ENCODE data around the gene AKNAD1.

Gene AKNAD1

GRCh38 chr1:108880850-108881249, 24.0 kb upstream of the AKNAD1 start:
- peaks cover 7% of the 10 kb centered on the region for H3K27me3 Mint-ChIP-seq
- DNase-seq (no peak), ATAC-seq (no peak)
- H3K4me3 Mint-ChIP-seq, result no peak overlapping the region
- peaks cover 13% of the 10 kb centered on the region for H3K4me1 Mint-ChIP-seq
- no peaks in the 10 kb centered on the region for H3K9me3 Mint-ChIP-seq
- H3K27ac Mint-ChIP-seq, result no peak overlapping the region
- no peaks in the 10 kb centered on the region for H3K36me3 Mint-ChIP-seq (ENCODE audit: low read depth)

GRCh38 chr1:108878678-108879077, 21.8 kb upstream of the AKNAD1 start:
- ATAC-seq, result no peak

GRCh38 chr1:108878160-108878469, 21.2 kb upstream of the AKNAD1 start:
- Mint-ChIP-seq H3K9me3 (no peaks in the 10 kb centered on the region), H3K4me3 (peak overlapping the region; percentile 85), H3K4me1 (peaks cover 13% of the 10 kb centered on the region), H3K36me3 (ENCODE audit: low read depth) (no peaks in the 10 kb centered on the region), H3K27ac (no peak overlapping the region), H3K27me3 (peaks cover 7% of the 10 kb centered on the region)
- ATAC-seq, result no peak
- DNase-seq, result no peak

More at GRCh38 chr1:108878678-108879077, 21.8 kb upstream of the AKNAD1 start:
- Mint-ChIP-seq H3K36me3 (ENCODE audit: low read depth) (no peaks in the 10 kb centered on the region), H3K27ac (no peak overlapping the region), H3K4me1 (peaks cover 13% of the 10 kb centered on the region), H3K9me3 (no peaks in the 10 kb centered on the region), H3K4me3 (no peak overlapping the region), H3K27me3 (peaks cover 7% of the 10 kb centered on the region)
- no peak for DNase-seq

GRCh38 chr1:108877348-108878159, 20.7 kb upstream of the AKNAD1 start:
- H3K4me1 Mint-ChIP-seq, result peaks cover 13% of the 10 kb centered on the region
- no peaks in the 10 kb centered on the region for H3K36me3 Mint-ChIP-seq (ENCODE audit: low read depth)
- H3K27me3 Mint-ChIP-seq, result peaks cover 7% of the 10 kb centered on the region
- peak overlapping the region; percentile 85 for H3K4me3 Mint-ChIP-seq
- no peak for ATAC-seq
- no peaks in the 10 kb centered on the region for H3K9me3 Mint-ChIP-seq
- H3K27ac Mint-ChIP-seq, result no peak overlapping the region
- no peak for DNase-seq

- H3K27me3 Mint-ChIP-seq, result peaks cover 5% of the 10 kb centered on the region
- H3K36me3 Mint-ChIP-seq (ENCODE audit: low read depth), result no peaks in the 10 kb centered on the region
- no peak overlapping the region for H3K4me3 Mint-ChIP-seq
- peaks cover under 1% of the 10 kb centered on the region for H3K4me1 Mint-ChIP-seq
- ATAC-seq (no peak), DNase-seq (no peak)
- no peaks in the 10 kb centered on the region for H3K9me3 Mint-ChIP-seq
- H3K27ac Mint-ChIP-seq, result no peak overlapping the region
Measured at GRCh38 chr1:108871050-108871724, 14.3 kb upstream of the AKNAD1 start.

- DNase-seq (no peak), ATAC-seq (no peak)
- Mint-ChIP-seq H3K4me1 (peaks cover 4% of the 10 kb centered on the region), H3K9me3 (no peaks in the 10 kb centered on the region), H3K27me3 (peaks cover 7% of the 10 kb centered on the region), H3K4me3 (no peak overlapping the region), H3K36me3 (ENCODE audit: low read depth) (no peaks in the 10 kb centered on the region), H3K27ac (no peak overlapping the region)
Measured at GRCh38 chr1:108865316-108865910, 8.5 kb upstream of the AKNAD1 start.

- H3K27me3 Mint-ChIP-seq, result peaks cover 7% of the 10 kb centered on the region
- peaks cover 4% of the 10 kb centered on the region for H3K4me1 Mint-ChIP-seq
- no peak for ATAC-seq
- H3K4me3 Mint-ChIP-seq, result no peak overlapping the region
- no peak for DNase-seq
- H3K9me3 Mint-ChIP-seq, result no peaks in the 10 kb centered on the region
- H3K27ac Mint-ChIP-seq, result no peak overlapping the region
- no peaks in the 10 kb centered on the region for H3K36me3 Mint-ChIP-seq (ENCODE audit: low read depth)
Measured at GRCh38 chr1:108863984-108864383, 7.1 kb upstream of the AKNAD1 start.

GRCh38 chr1:108862698-108863477, 6.0 kb upstream of the AKNAD1 start:
- Mint-ChIP-seq H3K27me3 (peaks cover 10% of the 10 kb centered on the region), H3K4me3 (no peak overlapping the region), H3K9me3 (no peaks in the 10 kb centered on the region), H3K36me3 (ENCODE audit: low read depth) (no peaks in the 10 kb centered on the region), H3K4me1 (peaks cover 4% of the 10 kb centered on the region), H3K27ac (no peak overlapping the region)
- ATAC-seq, result no peak
- DNase-seq, result no peak

GRCh38 chr1:108862017-108862610, 5.2 kb upstream of the AKNAD1 start:
- Mint-ChIP-seq H3K9me3 (no peaks in the 10 kb centered on the region), H3K27ac (no peak overlapping the region), H3K4me3 (no peak overlapping the region), H3K27me3 (peaks cover 10% of the 10 kb centered on the region), H3K4me1 (peaks cover 4% of the 10 kb centered on the region), H3K36me3 (ENCODE audit: low read depth) (no peaks in the 10 kb centered on the region)
- DNase-seq (no peak), ATAC-seq (no peak)

GRCh38 chr1:108861566-108861965, 4.7 kb upstream of the AKNAD1 start:
- Mint-ChIP-seq H3K9me3 (no peaks in the 10 kb centered on the region), H3K27me3 (peaks cover 7% of the 10 kb centered on the region), H3K36me3 (ENCODE audit: low read depth) (no peaks in the 10 kb centered on the region), H3K4me1 (peaks cover 4% of the 10 kb centered on the region), H3K4me3 (no peak overlapping the region), H3K27ac (no peak overlapping the region)
- ATAC-seq (no peak), DNase-seq (no peak)

GRCh38 chr1:108860190-108860907, 3.5 kb upstream of the AKNAD1 start:
- Mint-ChIP-seq H3K4me3 (no peak overlapping the region), H3K36me3 (ENCODE audit: low read depth) (no peaks in the 10 kb centered on the region), H3K9me3 (no peaks in the 10 kb centered on the region), H3K27me3 (peaks cover 7% of the 10 kb centered on the region), H3K4me1 (peaks cover 4% of the 10 kb centered on the region), H3K27ac (no peak overlapping the region)
- DNase-seq (no peak), ATAC-seq (no peak)

- H3K27ac Mint-ChIP-seq, result no peak overlapping the region
- no peaks in the 10 kb centered on the region for H3K36me3 Mint-ChIP-seq (ENCODE audit: low read depth)
- ATAC-seq, result no peak
- no peaks in the 10 kb centered on the region for H3K9me3 Mint-ChIP-seq
- H3K27me3 Mint-ChIP-seq, result peaks cover 10% of the 10 kb centered on the region
- no peak for DNase-seq
- H3K4me3 Mint-ChIP-seq, result no peak overlapping the region
- H3K4me1 Mint-ChIP-seq, result peaks cover 4% of the 10 kb centered on the region
Measured at GRCh38 chr1:108858230-108858950, 1.5 kb upstream of the AKNAD1 start.

- no peak for DNase-seq
- Mint-ChIP-seq H3K27ac (no peak overlapping the region), H3K4me1 (peaks cover 2% of the 10 kb centered on the region), H3K27me3 (peaks cover 16% of the 10 kb centered on the region), H3K4me3 (no peak overlapping the region), H3K9me3 (no peaks in the 10 kb centered on the region), H3K36me3 (ENCODE audit: low read depth) (no peaks in the 10 kb centered on the region)
- no peak for ATAC-seq
Measured at GRCh38 chr1:108854221-108855019, 2.5 kb downstream of the AKNAD1 start.
